Esophagus muscularis mucosa (tissue), 4 donors: Measurements from ENCODE around the gene TAS2R41. TPM values are rescaled to one million over a fixed set of nuclear protein-coding genes. Genes with fewer than 3 reads are reported as not detected.

Experiments used
- DNase-seq: peaks from one replicate; pipeline ENCODE4 v3.0.0-alpha.2; 2017; ENCODE audit errors: extremely low spot score
- H3K27ac ChIP-seq, 4 donors: fragments of 200-600 bp; sonication (generic); replicated peaks in 1 of 4; 1 replicate in 3 of 4; 2 replicates in 1 of 4; pipeline ENCODE4 v1.5.1; 2016 to 2019; ENCODE audit warnings: mild to moderate bottlenecking in 1 of 4
- H3K27me3 ChIP-seq, 4 donors: fragments of 200-600 bp; sonication (generic); one replicate each; pipeline versions ENCODE4 v1.5.1 to v1.6.0; 2016 to 2019
- H3K36me3 ChIP-seq, 4 donors: fragments of 200-600 bp; sonication (generic); one replicate each; pipeline ENCODE4 v1.5.1; 2016 to 2019
- H3K4me1 ChIP-seq, 4 donors: fragments of 200-600 bp; sonication (generic); one replicate each; pipeline ENCODE4 v1.5.1; 2016 to 2019
- H3K4me3 ChIP-seq, 4 donors: fragments of 200-600 bp; sonication (generic); 1 replicate in 2 of 4; 2 replicates in 2 of 4; pipeline ENCODE4 v1.5.1; 2016 to 2019; ENCODE audit warnings: mild to moderate bottlenecking in 4 of 4, moderate library complexity in 1 of 4
- H3K9me3 ChIP-seq, 4 donors: fragments of 200-600 bp; sonication (generic); 1 replicate in 3 of 4; 2 replicates in 1 of 4; pipeline ENCODE4 v1.5.1; 2016 to 2019
- EP300 ChIP-seq: sonication (generic); formaldehyde crosslinking; IDR thresholded peaks from one replicate; pipeline ENCODE4 v1.6.1; 2017; ENCODE audit warnings: antibody characterized with exemption
- POLR2A ChIP-seq: fragments of 450-650 bp; IDR thresholded peaks from one replicate; pipeline ENCODE4 v1.6.1; 2017; ENCODE audit warnings: antibody characterized with exemption, moderate library complexity, mild to moderate bottlenecking, low read depth
- POLR2AphosphoS5 ChIP-seq, 2 donors: sonication (generic); formaldehyde crosslinking; IDR thresholded peaks; one replicate each; pipeline ENCODE4 v1.6.1; 2017; ENCODE audit warnings: antibody characterized with exemption in 2 of 2
- WGBS: methylation state at CpG from one replicate; pipeline ENCODE4 v1.1.5; 2018; 5-methylcytosine and 5-hydroxymethylcytosine counted together
- intact Hi-C: fragments of 100-400 bp; cut with DNase I; formaldehyde crosslinking; loops from one replicate; pipeline ENCODE4 v1.15.1; 2023
- total RNA-seq, 4 donors: library from RNA; depleted of rRNA; stranded (reverse); fragments of >200 nt; gene quantifications; one replicate each; pipeline versions ENCODE4 v1.1.0 to v1.2.1, GENCODE V29; 2016
- TF ChIP-seq, protein P1 (sequence below), 3 experiments: fragments of 200-600 bp in 2 of 3; fragments of 450-650 bp in 1 of 3; sonication (generic) in 2 of 3; IDR thresholded peaks; one replicate each; pipeline ENCODE4 v1.5.1; 2017 to 2019; ENCODE audit warnings: antibody characterized with exemption in 3 of 3, mild to moderate bottlenecking in 2 of 3, moderate library complexity in 1 of 3

TAS2R41 gene
- total RNA-seq, 4 donors from 2014 or later = 0.66 TPM; not detected in 3

DNA sequence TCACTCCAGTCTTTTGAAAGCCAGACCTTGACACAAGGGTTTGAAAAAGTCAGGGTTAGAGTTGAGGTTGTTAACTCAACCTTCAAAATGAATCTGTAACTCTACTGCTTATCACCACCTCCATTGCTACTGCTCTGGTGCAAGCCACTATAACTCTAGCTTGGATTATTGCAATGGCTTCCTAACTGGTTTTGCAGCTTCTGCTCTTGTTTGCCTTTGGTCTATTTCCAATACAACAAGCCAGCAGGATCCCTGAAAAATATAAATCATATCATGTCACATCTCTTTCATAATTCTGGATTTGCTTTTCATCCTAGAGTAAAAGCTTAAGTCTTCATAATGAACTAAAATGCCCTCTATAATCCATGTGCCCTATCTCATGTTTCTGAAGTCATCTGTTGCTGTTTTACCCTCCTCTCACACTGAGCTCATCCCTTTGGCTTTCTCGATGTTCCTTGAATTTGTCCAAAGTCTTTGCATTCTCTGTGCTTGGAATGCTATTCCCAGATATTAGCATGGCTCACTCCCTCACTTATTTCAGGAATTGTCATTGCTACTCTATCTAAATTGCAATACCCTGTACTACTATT lies 23.5 kb upstream of the TAS2R41 start:
- Histone ChIP-seq H3K36me3 (no peaks in the 10 kb centered on the region), H3K27ac (no peak overlapping the region), H3K4me1 (no peaks in the 10 kb centered on the region), H3K9me3 (no peaks in the 10 kb centered on the region), H3K4me3 (no peak overlapping the region), H3K27me3 (no peaks in the 10 kb centered on the region)
- no peak for DNase-seq
- 90% methylated on average over 1 of the region's 1 CpG for WGBS
- TF ChIP-seq EP300 (no peak), POLR2AphosphoS5 (IDR thresholded peaks at IDR 0.05) (no peak), POLR2A (no peak)
- TF ChIP-seq, protein P1, sequence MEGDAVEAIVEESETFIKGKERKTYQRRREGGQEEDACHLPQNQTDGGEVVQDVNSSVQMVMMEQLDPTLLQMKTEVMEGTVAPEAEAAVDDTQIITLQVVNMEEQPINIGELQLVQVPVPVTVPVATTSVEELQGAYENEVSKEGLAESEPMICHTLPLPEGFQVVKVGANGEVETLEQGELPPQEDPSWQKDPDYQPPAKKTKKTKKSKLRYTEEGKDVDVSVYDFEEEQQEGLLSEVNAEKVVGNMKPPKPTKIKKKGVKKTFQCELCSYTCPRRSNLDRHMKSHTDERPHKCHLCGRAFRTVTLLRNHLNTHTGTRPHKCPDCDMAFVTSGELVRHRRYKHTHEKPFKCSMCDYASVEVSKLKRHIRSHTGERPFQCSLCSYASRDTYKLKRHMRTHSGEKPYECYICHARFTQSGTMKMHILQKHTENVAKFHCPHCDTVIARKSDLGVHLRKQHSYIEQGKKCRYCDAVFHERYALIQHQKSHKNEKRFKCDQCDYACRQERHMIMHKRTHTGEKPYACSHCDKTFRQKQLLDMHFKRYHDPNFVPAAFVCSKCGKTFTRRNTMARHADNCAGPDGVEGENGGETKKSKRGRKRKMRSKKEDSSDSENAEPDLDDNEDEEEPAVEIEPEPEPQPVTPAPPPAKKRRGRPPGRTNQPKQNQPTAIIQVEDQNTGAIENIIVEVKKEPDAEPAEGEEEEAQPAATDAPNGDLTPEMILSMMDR (IDR thresholded peaks at IDR 0.05) = no peak
- intact Hi-C loops = no loop called here

DNA sequence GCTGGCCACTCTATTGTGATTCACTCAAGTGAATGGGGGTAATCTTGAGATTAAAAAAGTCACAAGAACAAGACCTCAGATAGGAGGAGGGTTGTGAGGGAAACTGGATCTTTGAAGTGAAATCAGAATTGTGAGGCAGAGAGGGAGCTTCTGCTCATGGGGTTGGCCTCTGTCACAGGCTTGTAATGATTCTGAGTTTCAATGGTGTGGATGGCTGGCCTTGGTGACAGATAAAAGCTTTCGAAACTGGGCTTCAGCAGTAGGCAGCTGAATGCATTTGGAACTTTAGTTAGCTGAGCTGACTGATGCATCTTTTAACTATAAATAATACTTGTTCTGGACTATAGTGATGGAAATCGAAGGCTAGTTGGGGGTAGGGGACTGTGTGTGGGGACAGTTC lies 22.2 kb upstream of the TAS2R41 start:
- Histone ChIP-seq H3K4me1 (no peaks in the 10 kb centered on the region), H3K36me3 (no peaks in the 10 kb centered on the region), H3K4me3 (no peak overlapping the region), H3K9me3 (no peaks in the 10 kb centered on the region), H3K27me3 (no peaks in the 10 kb centered on the region), H3K27ac (no peak overlapping the region)
- no peak for TF ChIP-seq POLR2AphosphoS5 (IDR thresholded peaks at IDR 0.05)
- no peak for TF ChIP-seq POLR2A
- no peak for TF ChIP-seq EP300
- TF ChIP-seq, protein P1 (IDR thresholded peaks at IDR 0.05) = no peak
- 84% methylated on average over 2 of the region's 2 CpGs for WGBS
- intact Hi-C loops = no loop called here
- no peak for DNase-seq

DNA sequence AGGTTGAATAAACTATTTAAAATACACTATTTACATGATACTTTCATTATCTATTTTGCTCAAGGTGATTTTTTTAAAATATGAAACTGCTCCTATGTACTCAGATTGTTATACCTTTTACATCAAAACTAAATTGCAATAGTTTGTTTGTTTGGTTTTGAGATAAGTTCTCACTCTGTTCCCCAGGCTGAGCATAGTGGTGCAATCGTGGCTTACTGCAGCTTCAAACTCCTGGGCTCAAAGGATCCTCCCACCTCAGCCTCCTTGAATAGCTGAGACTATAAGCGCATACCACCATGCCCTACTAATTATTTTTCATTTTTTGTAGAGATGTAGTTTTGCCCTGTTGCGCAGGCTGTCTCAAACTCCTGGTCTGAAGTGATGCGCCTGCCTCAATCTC lies 21.7 kb upstream of the TAS2R41 start:
- Histone ChIP-seq H3K9me3 (no peaks in the 10 kb centered on the region), H3K27ac (no peak overlapping the region), H3K27me3 (no peaks in the 10 kb centered on the region), H3K36me3 (no peaks in the 10 kb centered on the region), H3K4me3 (no peak overlapping the region), H3K4me1 (no peaks in the 10 kb centered on the region)
- intact Hi-C loops = no loop called here
- TF ChIP-seq, protein P1 (IDR thresholded peaks at IDR 0.05) = no peak
- TF ChIP-seq POLR2A (no peak), POLR2AphosphoS5 (IDR thresholded peaks at IDR 0.05) (no peak), EP300 (no peak)
- DNase-seq = no peak
- WGBS = 87% methylated on average over 4 of the region's 4 CpGs

DNA sequence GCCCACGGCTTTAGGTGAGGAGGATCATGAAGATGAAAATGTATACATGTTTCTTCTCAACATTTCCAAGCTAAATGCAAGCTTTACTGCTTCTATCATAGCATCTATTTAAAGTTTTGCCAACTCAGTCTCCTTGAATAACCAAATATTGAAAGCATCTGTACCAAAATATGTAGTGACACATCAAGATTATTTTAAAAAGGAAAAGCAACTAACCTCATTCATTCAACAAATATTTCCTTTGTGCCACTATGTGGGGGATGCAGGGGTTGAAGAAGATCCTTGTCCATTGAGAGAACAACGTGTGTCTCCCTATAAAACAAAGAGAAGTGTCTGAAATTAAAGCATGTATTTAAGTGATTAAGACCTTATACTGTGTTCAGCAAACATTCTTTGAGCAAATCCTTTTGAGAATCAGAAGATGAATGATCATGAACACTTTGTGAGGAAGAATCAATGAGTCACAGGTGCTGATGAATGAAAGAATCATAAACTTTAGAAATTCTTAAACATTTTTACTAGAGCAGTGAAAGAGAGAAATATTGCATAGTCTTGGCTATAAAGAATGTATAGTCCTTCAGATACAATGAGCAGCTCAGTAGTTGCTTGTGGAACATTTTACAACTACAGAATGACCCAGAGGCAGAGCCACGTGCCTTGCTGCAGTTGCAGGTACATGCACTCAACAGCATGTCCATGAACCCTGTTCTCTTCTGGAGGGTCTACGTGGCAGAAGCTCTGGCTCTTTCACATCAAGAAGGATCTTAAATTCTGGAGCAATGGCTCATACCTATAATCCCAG lies 20.5 kb upstream of the TAS2R41 start:
- Histone ChIP-seq H3K4me3 (no peak overlapping the region), H3K4me1 (no peaks in the 10 kb centered on the region), H3K36me3 (no peaks in the 10 kb centered on the region), H3K27me3 (no peaks in the 10 kb centered on the region), H3K9me3 (no peaks in the 10 kb centered on the region), H3K27ac (no peak overlapping the region)
- TF ChIP-seq EP300 = no peak
- intact Hi-C loops = no loop called here
- 80% methylated on average over 4 of the region's 4 CpGs for WGBS
- peak; percentile 50 for DNase-seq

DNA sequence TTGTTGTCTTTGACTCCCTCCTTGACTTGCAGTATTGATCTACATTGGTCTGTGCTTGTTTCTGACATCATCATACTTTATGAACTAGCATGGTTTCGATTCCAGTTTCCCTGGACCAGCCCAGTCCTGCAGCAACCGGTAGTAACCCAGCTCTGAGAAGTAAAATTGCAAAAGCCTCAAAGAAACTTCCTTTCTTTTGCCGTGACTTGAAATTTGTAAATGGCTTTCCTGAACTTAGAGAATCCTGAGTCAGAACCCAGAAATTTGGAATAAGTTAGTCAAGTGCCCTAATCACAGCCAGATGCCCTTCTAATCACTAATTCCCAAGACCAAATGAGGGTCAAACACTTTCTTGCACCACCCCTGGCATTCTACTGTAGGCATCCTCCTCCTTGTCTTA lies 19.4 kb upstream of the TAS2R41 start:
- DNase-seq = no peak
- no peaks in the 10 kb centered on the region for H3K4me1 ChIP-seq
- no peaks in the 10 kb centered on the region for H3K36me3 ChIP-seq
- H3K9me3 ChIP-seq = no peaks in the 10 kb centered on the region
- H3K27ac ChIP-seq = no peak overlapping the region
- WGBS = 71% methylated on average over 3 of the region's 3 CpGs
- no peak for TF ChIP-seq POLR2AphosphoS5 (IDR thresholded peaks at IDR 0.05)
- no peak for TF ChIP-seq POLR2A
- no peak for TF ChIP-seq EP300
- TF ChIP-seq, protein P1 (IDR thresholded peaks at IDR 0.05) = no peak
- H3K4me3 ChIP-seq = no peak overlapping the region
- H3K27me3 ChIP-seq = no peaks in the 10 kb centered on the region
- intact Hi-C loops = no loop called here
